Common myeloid progenitor, CD34-positive (primary cell): ENCODE results near the gene OVCH1.

Experiments used
- CTCF ChIA-PET: fragments of 350-600 bp; sonication (Branson Sonifier 250); formaldehyde crosslinking; loops from one replicate; lab custom pipeline; 2021; ENCODE audit warnings: antibody characterized with exemption; lab: Charles Lee
- POLR2A ChIA-PET: fragments of 350-600 bp; sonication (Branson Sonifier 250); formaldehyde crosslinking; loops from one replicate; lab custom pipeline; 2021; ENCODE audit warnings: antibody characterized with exemption; lab: Charles Lee
- DNase-seq, 3 donors: peaks; one replicate each; pipeline versions ENCODE4 v3.0.0 to v3.0.0-alpha.2; 2013
- H3K27ac ChIP-seq, 2 experiments: 1 replicate in 1 of 2; 2 replicates in 1 of 2; pipeline ENCODE4 v1.7.0; 2013; ENCODE audit warnings: inconsistent platforms in 2 of 2, low read length in 2 of 2, mild to moderate bottlenecking in 2 of 2, low read depth in 1 of 2, moderate library complexity in 1 of 2; ENCODE audit not compliant: severe bottlenecking in 2 of 2, insufficient read depth in 1 of 2, poor library complexity in 1 of 2
- H3K27me3 ChIP-seq, 5 experiments: replicated peaks in 2 of 5; 1 replicate in 3 of 5; 2 replicates in 2 of 5; pipeline versions ENCODE4 v1.6.1 to v1.7.0; 2013; ENCODE audit warnings: low read length in 4 of 5, mild to moderate bottlenecking in 2 of 5, moderate library complexity in 2 of 5, inconsistent platforms in 1 of 5; ENCODE audit not compliant: insufficient read depth in 5 of 5, control insufficient read depth in 4 of 5
- H3K36me3 ChIP-seq, 4 experiments: 1 replicate in 2 of 4; 2 replicates in 2 of 4; pipeline versions ENCODE4 v1.6.1 to v1.7.0; 2013; ENCODE audit warnings: low read length in 3 of 4, control low read depth in 1 of 4, mild to moderate bottlenecking in 1 of 4; ENCODE audit not compliant: control insufficient read depth in 4 of 4, insufficient read depth in 4 of 4
- H3K4me1 ChIP-seq, 4 experiments: 1 replicate in 3 of 4; 2 replicates in 1 of 4; pipeline versions ENCODE4 v1.6.1 to v1.7.1; 2013; ENCODE audit warnings: low read length in 3 of 4, mild to moderate bottlenecking in 3 of 4, control low read depth in 1 of 4, inconsistent platforms in 1 of 4, moderate library complexity in 1 of 4; ENCODE audit not compliant: control insufficient read depth in 4 of 4, insufficient read depth in 4 of 4; ENCODE audit errors: control extremely low read depth in 1 of 4
- H3K4me3 ChIP-seq, 7 experiments: 1 replicate in 4 of 7; 2 replicates in 3 of 7; pipeline versions ENCODE4 v1.5.1 to v1.7.0; 2013; ENCODE audit warnings: mild to moderate bottlenecking in 7 of 7, low read length in 6 of 7, moderate library complexity in 6 of 7, inconsistent platforms in 2 of 7, low read depth in 2 of 7, control low read depth in 1 of 7; ENCODE audit not compliant: insufficient read depth in 4 of 7, control insufficient read depth in 1 of 7; ENCODE audit errors: extremely low read depth in 1 of 7
- H3K9me3 ChIP-seq, 5 experiments: 1 replicate in 4 of 5; 2 replicates in 1 of 5; pipeline versions ENCODE4 v1.6.1 to v1.7.1; 2013; ENCODE audit warnings: low read length in 4 of 5, mild to moderate bottlenecking in 2 of 5, inconsistent platforms in 1 of 5, low read depth in 1 of 5, moderate library complexity in 1 of 5; ENCODE audit not compliant: control insufficient read depth in 4 of 5, insufficient read depth in 2 of 5; ENCODE audit errors: control extremely low read depth in 1 of 5
- WGBS: methylation state at CpG from one replicate; pipeline ENCODE4 v1.1.5; 2013; ENCODE audit not compliant: insufficient coverage; 5-methylcytosine and 5-hydroxymethylcytosine counted together

Gene OVCH1

GRCh38 chr12:29505122-29505521, 7.6 kb upstream of the OVCH1 start:
- Histone ChIP-seq H3K27ac (no peak overlapping the region), H3K4me3 (no peak overlapping the region), H3K36me3 (no peaks in the 10 kb centered on the region), H3K9me3 (no peaks in the 10 kb centered on the region), H3K4me1 (no peaks in the 10 kb centered on the region), H3K27me3 (no peaks in the 10 kb centered on the region)
- ChIA-PET CTCF (no interaction called here), POLR2A (no interaction called here)
- 100% methylated on average over 2 of the region's 3 CpGs for WGBS
- no peak for DNase-seq

DNA sequence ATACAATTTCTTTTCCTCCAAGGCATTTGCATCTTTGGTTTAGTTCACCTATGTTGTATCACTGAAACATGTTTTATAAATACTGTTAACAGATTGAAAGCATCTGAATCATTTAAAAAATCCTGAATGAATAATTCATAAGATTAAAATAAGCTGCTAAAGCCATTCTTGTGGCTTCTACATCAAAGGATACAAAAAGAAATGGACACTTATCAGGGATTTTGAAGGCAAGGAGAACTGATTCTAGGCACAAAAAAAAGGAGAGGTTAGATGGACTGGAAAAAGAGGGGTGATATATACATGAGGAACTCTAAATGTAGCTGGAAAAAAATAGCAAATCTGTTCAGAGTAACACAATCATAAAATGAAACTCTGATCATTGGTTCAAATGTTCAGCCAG, 5.8 kb upstream of the OVCH1 start:
- CTCF ChIA-PET, result no interaction called here
- Histone ChIP-seq H3K4me3 (no peak overlapping the region), H3K9me3 (no peaks in the 10 kb centered on the region), H3K36me3 (no peaks in the 10 kb centered on the region), H3K27ac (no peak overlapping the region), H3K27me3 (no peaks in the 10 kb centered on the region), H3K4me1 (no peaks in the 10 kb centered on the region)
- POLR2A ChIA-PET, result no interaction called here
- DNase-seq, result no peak

DNA sequence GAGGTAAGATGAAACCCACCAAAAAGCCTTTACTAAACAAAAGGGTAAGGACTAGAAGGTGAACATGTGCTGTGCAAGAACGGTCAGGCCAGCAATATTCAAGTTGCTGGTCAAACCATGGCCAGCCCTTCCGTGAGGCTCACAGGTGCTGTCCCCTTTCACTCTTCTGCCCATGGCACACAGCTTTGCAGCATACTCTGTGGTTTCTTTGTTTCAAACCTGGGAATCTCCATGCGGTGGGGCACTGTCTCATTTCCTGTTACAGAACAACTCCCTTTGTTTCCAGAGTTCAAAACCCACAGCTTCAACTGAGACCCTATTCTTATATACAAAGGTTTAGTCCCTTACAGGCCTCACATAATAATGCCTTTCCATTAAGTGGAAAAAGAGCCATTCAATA, 1.7 kb upstream of the OVCH1 start:
- ChIA-PET POLR2A (no interaction called here), CTCF (interaction anchor here (1.2 kb wide), 1 partner anchor 12 kb away, joined by 4 read pairs; no protein-coding TSS in a partner anchor)
- no peaks in the 10 kb centered on the region for H3K36me3 ChIP-seq
- H3K27me3 ChIP-seq, result no peaks in the 10 kb centered on the region
- H3K4me3 ChIP-seq, result no peak overlapping the region
- H3K9me3 ChIP-seq, result no peaks in the 10 kb centered on the region
- DNase-seq, result no peak
- H3K4me1 ChIP-seq, result no peaks in the 10 kb centered on the region
- no peak overlapping the region for H3K27ac ChIP-seq
- 100% methylated on average over 3 of the region's 3 CpGs for WGBS

DNA sequence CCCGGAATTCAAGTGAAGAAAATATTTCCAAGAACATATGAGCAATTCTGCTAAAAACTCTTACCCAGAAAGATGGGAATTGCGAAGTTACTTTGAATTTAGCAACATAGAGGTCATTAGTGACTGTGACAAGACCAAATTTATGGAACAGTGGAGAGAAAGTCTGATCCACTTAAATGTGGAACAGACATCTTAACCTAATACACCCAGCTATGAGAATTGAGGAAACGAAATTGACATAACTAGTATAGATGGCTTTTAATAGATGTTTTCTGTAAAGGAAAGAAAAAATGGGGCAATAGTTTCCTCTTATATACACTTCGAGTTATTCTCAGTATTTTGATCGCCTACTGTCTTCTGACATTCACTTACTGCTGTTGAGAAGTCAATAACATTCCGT, 4.6 kb downstream of the OVCH1 start:
- DNase-seq, result no peak
- no peaks in the 10 kb centered on the region for H3K4me1 ChIP-seq
- H3K27me3 ChIP-seq, result no peaks in the 10 kb centered on the region
- no peak overlapping the region for H3K27ac ChIP-seq
- no peaks in the 10 kb centered on the region for H3K9me3 ChIP-seq
- H3K4me3 ChIP-seq, result no peak overlapping the region
- ChIA-PET POLR2A (no interaction called here), CTCF (no interaction called here)
- WGBS, result no CpG with 5 or more reads among the region's 6 CpGs
- H3K36me3 ChIP-seq, result no peaks in the 10 kb centered on the region

GRCh38 chr12:29486972-29487371, 10.5 kb downstream of the OVCH1 start:
- no peaks in the 10 kb centered on the region for H3K36me3 ChIP-seq
- DNase-seq, result no peak
- H3K27me3 ChIP-seq, result no peaks in the 10 kb centered on the region
- ChIA-PET CTCF (no interaction called here), POLR2A (no interaction called here)
- no peak overlapping the region for H3K27ac ChIP-seq
- no peaks in the 10 kb centered on the region for H3K9me3 ChIP-seq
- 41% methylated on average over 2 of the region's 2 CpGs for WGBS
- H3K4me1 ChIP-seq, result no peaks in the 10 kb centered on the region
- no peak overlapping the region for H3K4me3 ChIP-seq

GRCh38 chr12:29463198-29463597, 34.3 kb downstream of the OVCH1 start:
- no peaks in the 10 kb centered on the region for H3K27me3 ChIP-seq
- no peak overlapping the region for H3K27ac ChIP-seq
- no peaks in the 10 kb centered on the region for H3K36me3 ChIP-seq
- DNase-seq, result peak in 2 of 3 donors; percentile 9 to 13
- POLR2A ChIA-PET, result no interaction called here
- H3K9me3 ChIP-seq, result no peaks in the 10 kb centered on the region
- H3K4me3 ChIP-seq, result no peak overlapping the region
- peaks cover 0 to 5% (median 0%) of the 10 kb centered on the region in 4 experiments for H3K4me1 ChIP-seq
- whole genome bisulfite sequencing, result 51% methylated on average over 4 of the region's 4 CpGs
- CTCF ChIA-PET, result no interaction called here

GRCh38 chr12:29460082-29460481, 37.4 kb downstream of the OVCH1 start:
- Histone ChIP-seq H3K27me3 (no peaks in the 10 kb centered on the region), H3K27ac (no peak overlapping the region), H3K4me1 (peaks cover 0 to 5% (median 0%) of the 10 kb centered on the region in 4 experiments), H3K9me3 (no peaks in the 10 kb centered on the region), H3K36me3 (no peaks in the 10 kb centered on the region), H3K4me3 (no peak overlapping the region)
- ChIA-PET POLR2A (no interaction called here), CTCF (no interaction called here)
- WGBS, result no CpG with 5 or more reads among the region's 2 CpGs
- no peak for DNase-seq
